Measurements from ENCODE around the gene CEP85. TPM values are rescaled to one million over a fixed set of nuclear protein-coding genes. Genes with fewer than 3 reads are reported as not detected.

CEP85 gene
- total RNA-seq, 2 donors from 2014 or later: 6.2 to 6.9 TPM

DNA sequence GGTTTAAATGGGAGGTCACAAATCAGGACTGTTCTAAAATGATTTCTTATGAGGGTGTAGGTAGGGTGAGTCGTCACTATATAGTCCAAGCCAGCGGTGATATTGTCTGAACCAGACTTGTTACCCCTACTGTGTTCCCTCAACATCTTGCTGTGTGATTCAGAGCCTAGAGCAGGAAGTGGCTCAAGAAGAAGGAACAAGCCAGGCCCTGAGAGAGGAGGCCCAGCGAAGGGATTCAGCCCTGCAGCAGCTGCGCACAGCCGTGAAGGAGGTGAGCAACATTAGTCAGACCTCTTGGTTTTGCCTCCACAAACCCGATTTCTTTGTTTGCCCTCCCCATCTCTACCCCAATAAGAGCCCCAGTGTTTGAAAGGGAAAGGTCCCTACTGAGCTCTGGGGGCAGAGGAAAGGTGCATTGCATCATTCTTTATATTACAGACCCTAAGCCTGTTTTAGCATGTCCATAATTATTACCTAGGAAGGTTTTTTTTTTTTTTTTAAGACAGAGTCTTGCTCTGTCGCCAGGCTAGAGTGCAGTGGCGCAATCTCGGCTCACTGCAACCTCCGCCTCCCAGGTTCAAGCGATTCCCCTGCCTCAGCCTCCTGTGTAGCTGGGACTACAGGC is 40.9 kb downstream of the CEP85 start:
- Histone ChIP-seq H3K4me3 (no peak overlapping the region), H3K27me3 (no peaks in the 10 kb centered on the region), H3K36me3 (replicated peaks in 1 of 2; ENCODE audit: insufficient read depth in 1 of 2, low read depth in 2 of 2) (peaks cover 0 to 3% of the 10 kb centered on the region in 2 donors), H3K27ac (peak overlapping the region in 3 of 4 donors; percentile 95 to 97 (median 95)), H3K9me3 (no peaks in the 10 kb centered on the region), H3K4me1 (peaks cover 44% of the 10 kb centered on the region)
- intact Hi-C loops (cut with DNase I): loop anchor here (5.0 to 10.0 kb wide), 2 partner anchors 42 to 130 kb away; partner anchors contain the start of gene CD52
- ATAC-seq: no peak
- 70 to 80% methylated on average over 11 of the region's 11 CpGs for WGBS, 2 donors
- no peak for TF ChIP-seq POLR2A (IDR thresholded peaks at IDR 0.05)
- TF ChIP-seq, protein P1, sequence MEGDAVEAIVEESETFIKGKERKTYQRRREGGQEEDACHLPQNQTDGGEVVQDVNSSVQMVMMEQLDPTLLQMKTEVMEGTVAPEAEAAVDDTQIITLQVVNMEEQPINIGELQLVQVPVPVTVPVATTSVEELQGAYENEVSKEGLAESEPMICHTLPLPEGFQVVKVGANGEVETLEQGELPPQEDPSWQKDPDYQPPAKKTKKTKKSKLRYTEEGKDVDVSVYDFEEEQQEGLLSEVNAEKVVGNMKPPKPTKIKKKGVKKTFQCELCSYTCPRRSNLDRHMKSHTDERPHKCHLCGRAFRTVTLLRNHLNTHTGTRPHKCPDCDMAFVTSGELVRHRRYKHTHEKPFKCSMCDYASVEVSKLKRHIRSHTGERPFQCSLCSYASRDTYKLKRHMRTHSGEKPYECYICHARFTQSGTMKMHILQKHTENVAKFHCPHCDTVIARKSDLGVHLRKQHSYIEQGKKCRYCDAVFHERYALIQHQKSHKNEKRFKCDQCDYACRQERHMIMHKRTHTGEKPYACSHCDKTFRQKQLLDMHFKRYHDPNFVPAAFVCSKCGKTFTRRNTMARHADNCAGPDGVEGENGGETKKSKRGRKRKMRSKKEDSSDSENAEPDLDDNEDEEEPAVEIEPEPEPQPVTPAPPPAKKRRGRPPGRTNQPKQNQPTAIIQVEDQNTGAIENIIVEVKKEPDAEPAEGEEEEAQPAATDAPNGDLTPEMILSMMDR (IDR thresholded peaks at IDR 0.05): no peak
- DNase-seq: no peak

DNA sequence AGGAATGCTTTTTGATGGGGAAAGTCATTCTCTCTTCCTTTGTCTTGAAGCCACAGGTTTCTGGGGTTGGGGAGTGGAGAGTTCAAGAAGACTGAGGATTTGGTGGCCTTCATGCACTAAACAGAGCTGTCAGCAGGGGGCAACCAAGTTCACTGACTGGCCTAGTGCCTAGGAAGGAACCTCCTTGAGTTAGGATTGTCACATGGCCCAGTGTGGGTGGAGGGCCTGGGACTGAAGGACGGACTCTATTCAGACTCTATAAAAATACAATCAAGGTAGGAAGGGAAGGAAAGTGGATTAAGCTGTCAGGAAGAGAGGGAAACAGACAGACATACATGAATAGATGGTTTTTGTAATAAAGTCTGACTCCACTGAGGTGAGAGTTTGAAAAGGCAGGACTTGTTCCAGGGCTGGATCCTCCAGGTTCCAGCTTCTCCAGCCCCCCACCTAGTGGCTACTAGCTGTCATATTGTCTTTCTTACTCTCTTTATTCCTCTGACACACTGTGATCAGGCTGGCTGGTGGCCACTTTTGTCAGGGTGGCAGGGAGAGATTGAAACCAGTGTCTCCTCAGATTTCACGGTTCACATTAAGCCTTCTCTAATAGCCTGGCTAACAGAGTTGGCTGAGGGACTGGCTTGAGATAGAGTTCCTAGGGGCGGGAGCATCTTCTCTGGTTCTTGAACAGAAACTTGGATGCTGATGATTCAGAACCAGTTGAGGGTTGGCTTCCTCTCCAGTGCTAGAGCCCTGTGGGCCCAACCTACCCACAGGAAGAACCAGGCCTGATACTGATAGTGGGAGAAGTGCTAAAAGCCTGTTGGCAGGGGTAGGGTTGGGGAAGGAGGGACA is 41.8 kb downstream of the CEP85 start:
- WGBS, 2 donors: 23 to 27% methylated on average over 3 of the region's 3 CpGs
- Histone ChIP-seq H3K36me3 (replicated peaks in 1 of 2; ENCODE audit: insufficient read depth in 1 of 2, low read depth in 2 of 2) (no peaks in the 10 kb centered on the region), H3K27me3 (no peaks in the 10 kb centered on the region), H3K9me3 (no peaks in the 10 kb centered on the region), H3K4me3 (no peak overlapping the region), H3K27ac (peak overlapping the region; percentile 84 to 97 (median 95)), H3K4me1 (peaks cover 49% of the 10 kb centered on the region)
- intact Hi-C loops (cut with DNase I): loop anchor here (10.0 kb wide), 1 partner anchor 129 kb away; no protein-coding TSS in a partner anchor
- DNase-seq (peak; percentile 87 to 90 (median 89)), ATAC-seq (peak; percentile 62)
- peak in 2 of 3 donors; percentile 32 to 43 for TF ChIP-seq POLR2A (IDR thresholded peaks at IDR 0.05)
- TF ChIP-seq, protein P1 (IDR thresholded peaks at IDR 0.05): peak; percentile 73 to 96 (median 94)

DNA sequence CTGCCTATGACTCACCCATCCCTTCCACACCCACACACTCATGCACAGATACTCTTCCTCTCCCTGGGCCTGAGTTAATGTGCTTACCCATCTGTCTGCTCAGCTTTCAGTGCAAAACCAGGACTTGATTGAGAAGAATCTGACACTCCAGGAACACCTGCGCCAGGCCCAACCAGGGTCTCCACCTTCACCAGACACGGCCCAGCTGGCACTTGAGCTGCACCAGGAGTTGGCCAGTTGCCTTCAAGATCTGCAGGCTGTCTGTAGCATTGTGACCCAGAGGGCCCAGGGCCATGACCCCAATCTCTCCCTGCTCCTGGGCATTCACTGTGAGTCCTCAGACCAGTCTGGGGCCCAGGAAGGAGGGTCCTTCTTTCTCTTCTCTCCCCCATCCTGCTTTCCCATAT is 42.4 kb downstream of the CEP85 start:
- ATAC-seq (no peak), DNase-seq (peak in 1 of 4 donors; percentile 38)
- H3K36me3 ChIP-seq (replicated peaks in 1 of 2; ENCODE audit: insufficient read depth in 1 of 2, low read depth in 2 of 2): no peaks in the 10 kb centered on the region
- intact Hi-C loops (cut with DNase I): loop anchor here (10.0 kb wide), 1 partner anchor 128 kb away; no protein-coding TSS in a partner anchor
- no peaks in the 10 kb centered on the region for H3K27me3 ChIP-seq
- no peak overlapping the region for H3K4me3 ChIP-seq
- TF ChIP-seq, protein P1 (IDR thresholded peaks at IDR 0.05): no peak
- TF ChIP-seq POLR2A (IDR thresholded peaks at IDR 0.05): no peak
- H3K27ac ChIP-seq: peak overlapping the region; percentile 84 to 97 (median 95)
- H3K4me1 ChIP-seq: peaks cover 55% of the 10 kb centered on the region
- WGBS, 2 donors: 31 to 53% methylated on average over 2 of the region's 2 CpGs
- no peaks in the 10 kb centered on the region for H3K9me3 ChIP-seq

DNA sequence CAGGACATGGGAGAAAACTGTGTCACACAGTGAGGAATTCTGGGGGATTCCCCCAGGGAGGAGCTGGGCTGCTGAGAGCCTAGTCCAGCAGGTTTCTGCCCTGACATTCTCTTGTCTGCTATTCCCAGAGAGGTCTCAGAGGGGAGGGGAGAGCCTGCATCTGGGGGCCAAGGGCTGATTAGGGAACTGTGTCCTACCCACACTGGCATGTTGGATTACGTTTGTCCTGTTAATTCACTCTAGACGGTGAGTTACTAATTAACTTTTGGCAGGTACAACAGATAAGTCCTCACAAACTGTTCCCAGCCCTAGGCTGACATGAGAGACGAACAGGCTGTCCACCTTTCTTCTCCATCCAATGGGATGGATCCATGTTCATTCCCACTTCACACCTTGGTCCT is 43.3 kb downstream of the CEP85 start:
- Histone ChIP-seq H3K4me1 (peaks cover 63% of the 10 kb centered on the region), H3K27me3 (no peaks in the 10 kb centered on the region), H3K4me3 (no peak overlapping the region), H3K36me3 (replicated peaks in 1 of 2; ENCODE audit: insufficient read depth in 1 of 2, low read depth in 2 of 2) (no peaks in the 10 kb centered on the region), H3K9me3 (no peaks in the 10 kb centered on the region), H3K27ac (peak overlapping the region; percentile 84 to 97 (median 95))
- WGBS, 2 donors: 8 to 19% methylated on average over 3 of the region's 3 CpGs
- peak; percentile 58 for ATAC-seq
- intact Hi-C loops (cut with DNase I): loop anchor here (10.0 kb wide), 1 partner anchor 128 kb away; no protein-coding TSS in a partner anchor
- TF ChIP-seq POLR2A (IDR thresholded peaks at IDR 0.05): peak in 2 of 3 donors; percentile 37 to 48
- TF ChIP-seq, protein P1 (IDR thresholded peaks at IDR 0.05): no peak
- DNase-seq: peak; percentile 48 to 80 (median 66)
